ENCODE measurements around the gene SKOR2.

Gene SKOR2

GRCh38 chr18:47254341-47254939 lies 3.0 kb upstream of the SKOR2 start:
- peak; percentile 4 for DNase-seq (ENCODE audit: low read depth)
- no peak for TF ChIP-seq CTCF (conservative IDR thresholded peaks at IDR 0.05; ENCODE audit: low read depth, low read length)
- H3K4me3 ChIP-seq (ENCODE audit: low read length), result no peak overlapping the region

DNA sequence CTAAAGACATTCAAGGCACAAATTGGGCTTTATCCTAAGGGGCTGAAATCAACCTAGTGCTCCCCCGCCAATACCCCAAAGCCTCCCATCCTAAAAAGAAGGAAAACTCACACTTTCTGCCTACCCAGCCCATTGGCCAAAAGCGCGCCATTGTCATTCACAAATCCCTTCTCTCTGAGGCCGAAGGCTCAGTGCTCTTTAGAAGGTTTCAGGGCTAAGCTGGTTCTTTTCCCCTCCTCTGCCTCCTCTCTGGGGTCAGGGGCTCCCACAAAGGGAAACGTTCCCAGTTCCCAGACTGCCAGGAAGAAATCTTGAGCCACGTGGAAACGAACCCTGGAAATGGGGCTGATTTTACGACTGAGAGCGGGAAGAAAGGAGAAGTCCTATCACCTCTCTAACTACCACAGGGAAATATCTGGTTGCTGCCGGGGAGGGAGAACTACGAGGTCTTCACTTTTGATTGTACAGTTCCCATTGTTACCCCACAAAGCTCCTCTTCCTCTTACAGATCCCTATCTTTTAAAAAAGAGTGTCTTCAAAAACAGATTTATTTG lies 1.7 kb upstream of the SKOR2 start:
- no peak for TF ChIP-seq CTCF (conservative IDR thresholded peaks at IDR 0.05; ENCODE audit: low read depth, low read length)
- no peak for DNase-seq (ENCODE audit: low read depth)
- H3K4me3 ChIP-seq (ENCODE audit: low read length), result no peak overlapping the region

GRCh38 chr18:47250391-47251046 lies 941 bp downstream of the SKOR2 start:
- TF ChIP-seq CTCF (conservative IDR thresholded peaks at IDR 0.05; ENCODE audit: low read depth, low read length), result no peak
- DNase-seq (ENCODE audit: low read depth), result no peak

GRCh38 chr18:47249314-47249981 lies 2.0 kb downstream of the SKOR2 start:
- no peak overlapping the region for H3K4me3 ChIP-seq (ENCODE audit: low read length)
- TF ChIP-seq CTCF (conservative IDR thresholded peaks at IDR 0.05; ENCODE audit: low read depth, low read length), result no peak
- DNase-seq (ENCODE audit: low read depth), result no peak

More at GRCh38 chr18:47250391-47251046, 941 bp downstream of the SKOR2 start:
- no peak overlapping the region for H3K4me3 ChIP-seq (ENCODE audit: low read length)

- no peak for DNase-seq (ENCODE audit: low read depth)
- no peak overlapping the region for H3K4me3 ChIP-seq (ENCODE audit: low read length)
- no peak for TF ChIP-seq CTCF (conservative IDR thresholded peaks at IDR 0.05; ENCODE audit: low read depth, low read length)
Observed at GRCh38 chr18:47248604-47249313, 2.7 kb downstream of the SKOR2 start.

- TF ChIP-seq CTCF (conservative IDR thresholded peaks at IDR 0.05; ENCODE audit: low read depth, low read length), result no peak
- DNase-seq (ENCODE audit: low read depth), result no peak
- H3K4me3 ChIP-seq (ENCODE audit: low read length), result no peak overlapping the region
Observed at GRCh38 chr18:47248115-47248603, 3.3 kb downstream of the SKOR2 start.

Data from retinal pigment epithelial cell (primary cell).